IMR-90 (cell line): ENCODE measurements around the gene ZBTB7B. TPM values are rescaled to one million over a fixed set of nuclear protein-coding genes. Genes with fewer than 3 reads are reported as not detected.

Experiments
- ATAC-seq: fragments of 200-7000 bp; cut with Tn5 transposase; 2 replicates; pipeline ENCODE4 v1.9.1; 2020; ENCODE audit warnings: low read depth, mild to moderate bottlenecking, moderate library complexity
- BruUV-seq: library from RNA; stranded (reverse); fragments of 400-500 nt; replicated peaks from 2 replicates; lab custom pipeline; 2021; lab: Mats Ljungman, UMichigan
- CTCF ChIA-PET: fragments of 300-600 bp; formaldehyde crosslinking; extraction: SDS; loops from one replicate; lab custom pipeline; 2021; ENCODE audit warnings: antibody characterized with exemption; lab: Yijun Ruan, JAX
- POLR2A ChIA-PET: fragments of 300-600 bp; sonication (Branson Sonifier 250); formaldehyde crosslinking; loops from one replicate; lab custom pipeline; 2022; ENCODE audit warnings: antibody characterized with exemption; ENCODE audit not compliant: unreplicated experiment; lab: Charles Lee
- DNase-seq: peaks from one replicate; pipeline ENCODE4 v3.0.0; 2013
- H2AFZ ChIP-seq: replicated peaks from 2 replicates; pipeline ENCODE3; 2013; ENCODE audit warnings: low read length, mild to moderate bottlenecking; ENCODE audit not compliant: poor library complexity
- H2AK5ac ChIP-seq: 2 replicates; pipeline ENCODE4 v1.6.1; 2013; ENCODE audit warnings: low read depth, low read length, inconsistent platforms
- H2AK9ac ChIP-seq: replicated peaks from 2 replicates; pipeline ENCODE3; 2013; ENCODE audit warnings: mild to moderate bottlenecking, low read depth, low read length, moderate library complexity; ENCODE audit not compliant: poor library complexity
- H2BK120ac ChIP-seq: 2 replicates; pipeline ENCODE4 v1.6.1; 2013; ENCODE audit warnings: low read depth, low read length, inconsistent platforms
- H2BK15ac ChIP-seq: 3 replicates; pipeline ENCODE4 v1.6.1; 2013; ENCODE audit warnings: low read depth, low read length, inconsistent platforms
- H2BK20ac ChIP-seq: 2 replicates; pipeline ENCODE4 v1.6.1; 2013; ENCODE audit warnings: low read depth, mild to moderate bottlenecking, inconsistent platforms, low read length, moderate library complexity
- H2BK5ac ChIP-seq: 2 replicates; pipeline ENCODE4 v1.6.1; 2013; ENCODE audit warnings: mild to moderate bottlenecking, low read depth, low read length, inconsistent platforms; ENCODE audit not compliant: poor library complexity, severe bottlenecking
- H3K14ac ChIP-seq: replicated peaks from 2 replicates; pipeline ENCODE4 v1.6.1; 2013; ENCODE audit warnings: low read depth, low read length, inconsistent platforms
- H3K18ac ChIP-seq: 2 replicates; pipeline ENCODE4 v1.6.1; 2013; ENCODE audit warnings: low read depth, low read length, control low read depth
- H3K23ac ChIP-seq: 2 replicates; pipeline ENCODE4 v1.6.1; 2013; ENCODE audit warnings: low read depth, low read length, inconsistent platforms
- H3K27ac ChIP-seq: 2 replicates; pipeline ENCODE4 v1.5.1; 2013; ENCODE audit warnings: mild to moderate bottlenecking, control low read depth, low read length; ENCODE audit not compliant: insufficient read depth
- H3K27me3 ChIP-seq: 2 replicates; pipeline ENCODE4 v1.6.1; 2013; ENCODE audit warnings: low read length; ENCODE audit not compliant: control insufficient read depth, insufficient read depth
- H3K36me3 ChIP-seq: 2 replicates; pipeline ENCODE4 v1.6.1; 2013; ENCODE audit warnings: low read length, mixed read lengths; ENCODE audit not compliant: control insufficient read depth, insufficient read depth
- H3K4ac ChIP-seq: 2 replicates; pipeline ENCODE4 v1.6.1; 2013; ENCODE audit warnings: low read depth, low read length, inconsistent platforms
- H3K4me1 ChIP-seq: 2 replicates; pipeline ENCODE4 v1.6.1; 2013; ENCODE audit warnings: low read length, mixed read lengths; ENCODE audit not compliant: control insufficient read depth, insufficient read depth
- H3K4me2 ChIP-seq: 2 replicates; pipeline ENCODE4 v1.6.1; 2013; ENCODE audit warnings: low read depth, mild to moderate bottlenecking, control low read depth, low read length, moderate library complexity
- H3K4me3 ChIP-seq: 2 replicates; pipeline ENCODE4 v1.5.1; 2013; ENCODE audit warnings: low read depth, mild to moderate bottlenecking, control low read depth, low read length, moderate library complexity; ENCODE audit not compliant: insufficient read depth
- H3K56ac ChIP-seq: 2 replicates; pipeline ENCODE4 v1.6.1; 2013; ENCODE audit warnings: low read length, inconsistent platforms; ENCODE audit not compliant: insufficient read depth; ENCODE audit errors: extremely low read depth
- H3K79me1 ChIP-seq, 2 experiments: 2 replicates each; pipeline ENCODE4 v1.6.1; 2013; ENCODE audit warnings: low read length in 2 of 2, inconsistent platforms in 1 of 2, low read depth in 1 of 2
- H3K9ac ChIP-seq: 2 replicates; pipeline ENCODE4 v1.6.1; 2013; ENCODE audit warnings: low read depth, low read length, control low read depth
- H3K9me1 ChIP-seq: 2 replicates; pipeline ENCODE4 v1.6.1; 2013; ENCODE audit warnings: low read length, inconsistent platforms; ENCODE audit not compliant: insufficient read depth
- H3K9me3 ChIP-seq: 2 replicates; pipeline ENCODE4 v1.6.1; 2013; ENCODE audit warnings: low read length; ENCODE audit not compliant: control insufficient read depth, insufficient read depth
- H4K20me1 ChIP-seq: 2 replicates; pipeline ENCODE4 v1.6.1; 2013; ENCODE audit warnings: low read length, inconsistent platforms; ENCODE audit not compliant: insufficient read depth
- H4K5ac ChIP-seq: 2 replicates; pipeline ENCODE4 v1.6.1; 2013; ENCODE audit warnings: mild to moderate bottlenecking, low read depth, low read length, control low read depth
- H4K8ac ChIP-seq, 2 experiments: 2 replicates each; pipeline ENCODE4 v1.6.1; 2013; ENCODE audit warnings: low read depth in 2 of 2, low read length in 2 of 2, control low read depth in 1 of 2, inconsistent platforms in 1 of 2
- H4K91ac ChIP-seq: 2 replicates; pipeline ENCODE4 v1.6.1; 2013; ENCODE audit warnings: low read depth, low read length, inconsistent platforms; ENCODE audit not compliant: insufficient read depth
- NFE2L2 ChIP-seq: fragments of 150-350 bp; IDR thresholded peaks from 2 replicates; pipeline ENCODE4 v1.6.1; 2016; ENCODE audit warnings: low read depth, mild to moderate bottlenecking, low read length
- RAD21 ChIP-seq: IDR thresholded peaks from 2 replicates; pipeline ENCODE4 v1.6.1; 2012; ENCODE audit warnings: low read length, improper control_type of control experiment
- WGBS, 2 experiments: methylation state at CpG; one replicate each; pipeline versions ENCODE4 v1.1.5 to v1.1.7; 2013; ENCODE audit warnings: missing lambda C conversion rate in 2 of 2; ENCODE audit not compliant: insufficient read length in 1 of 2; ENCODE audit errors: extremely low coverage in 2 of 2; 5-methylcytosine and 5-hydroxymethylcytosine counted together
- dilution Hi-C: fragments of 300-500 bp; cut with HindIII; formaldehyde crosslinking; loops from one replicate; pipeline ENCODE4 v1.14.3; 2018; ENCODE audit warnings: low sequenced_read_pairs; ENCODE audit not compliant: unreplicated experiment
- in situ Hi-C: fragments of 300-500 bp; cut with MboI; formaldehyde crosslinking; loops from 3 replicates; pipeline ENCODE4 v1.14.3; 2019; ENCODE audit warnings: low sequenced_read_pairs, inconsistent platforms, mixed read lengths
- intact Hi-C: fragments of 100-400 bp; cut with micrococcal nuclease; formaldehyde crosslinking; loops from 2 replicates; pipeline ENCODE4 v1.10.0; 2022
- polyA plus RNA-seq, 3 experiments: library from polyadenylated mRNA; depleted of rRNA; stranded (reverse); fragments of >200 nt; gene quantifications; 2 replicates each; pipeline ENCODE4 v1.2.3, GENCODE V29; 2012; ENCODE audit warnings: low replicate concordance in 1 of 3
- total RNA-seq: library from RNA; depleted of rRNA; stranded (reverse); fragments of >200 nt; gene quantifications from 2 replicates; pipeline ENCODE4 v1.2.3, GENCODE V29; 2012
- TF ChIP-seq, protein P1 (sequence below): fragments of 150-350 bp; IDR thresholded peaks from 2 replicates; pipeline ENCODE4 v1.6.1; 2016; ENCODE audit warnings: low read depth, mild to moderate bottlenecking, low read length, moderate library complexity, borderline replicate concordance

ZBTB7B gene
- total and polyA plus RNA-seq, 2 of the 4 experiments (the other 2 are of a cell fraction): 7.7 to 17.4 TPM

GRCh38 chr1:155002464-155003226 lies at the start of gene ZBTB7B (continued):
- TF ChIP-seq RAD21: no peak
- TF ChIP-seq, protein P1, sequence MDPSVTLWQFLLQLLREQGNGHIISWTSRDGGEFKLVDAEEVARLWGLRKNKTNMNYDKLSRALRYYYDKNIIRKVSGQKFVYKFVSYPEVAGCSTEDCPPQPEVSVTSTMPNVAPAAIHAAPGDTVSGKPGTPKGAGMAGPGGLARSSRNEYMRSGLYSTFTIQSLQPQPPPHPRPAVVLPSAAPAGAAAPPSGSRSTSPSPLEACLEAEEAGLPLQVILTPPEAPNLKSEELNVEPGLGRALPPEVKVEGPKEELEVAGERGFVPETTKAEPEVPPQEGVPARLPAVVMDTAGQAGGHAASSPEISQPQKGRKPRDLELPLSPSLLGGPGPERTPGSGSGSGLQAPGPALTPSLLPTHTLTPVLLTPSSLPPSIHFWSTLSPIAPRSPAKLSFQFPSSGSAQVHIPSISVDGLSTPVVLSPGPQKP: no peak

DNA sequence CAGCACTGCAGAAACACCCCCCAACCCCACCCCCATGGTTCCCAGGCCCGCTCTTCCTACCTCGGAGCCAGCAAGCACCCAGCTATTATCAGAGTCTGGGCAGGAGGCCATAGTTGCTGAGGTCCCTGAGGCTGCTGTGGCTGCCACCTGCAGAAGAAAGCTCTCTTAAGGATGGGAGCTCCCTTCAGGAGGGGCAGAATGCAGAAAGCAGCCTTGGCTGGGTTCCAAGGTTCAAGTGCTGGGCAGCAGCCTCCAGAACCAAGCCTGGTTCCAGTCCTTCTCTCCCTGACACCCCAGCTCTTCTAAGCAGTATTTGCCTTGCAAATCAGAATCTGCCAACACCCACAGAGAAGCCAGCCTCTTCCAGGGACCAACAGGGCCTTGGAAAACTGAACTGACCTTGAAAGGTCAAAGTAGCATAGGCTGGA lies 49.0 kb upstream of the ZBTB7B start:
- no peak overlapping the region for H4K5ac ChIP-seq
- no peak overlapping the region for H2AK9ac ChIP-seq
- no peak overlapping the region for H3K56ac ChIP-seq
- no peak overlapping the region for H4K91ac ChIP-seq
- H3K4me2 ChIP-seq: no peak overlapping the region
- H3K79me1 ChIP-seq: peaks cover 6 to 41% of the 10 kb centered on the region in 2 experiments; a peak in 3 of 4 replicates
- ChIA-PET POLR2A (no interaction called here), CTCF (no interaction called here)
- H3K9me1 ChIP-seq: peaks cover 9% of the 10 kb centered on the region
- no peak overlapping the region for H3K23ac ChIP-seq
- in situ Hi-C loops (loop anchor here (10.0 kb wide), 1 partner anchor 101 kb away; the partner anchor contains the start of gene ADAM15), dilution Hi-C loops (no loop called here), intact Hi-C loops (no loop called here)
- H3K14ac ChIP-seq: no peak overlapping the region
- H2BK5ac ChIP-seq: no peak overlapping the region
- peaks cover 11% of the 10 kb centered on the region for H3K4me1 ChIP-seq
- H2AK5ac ChIP-seq: no peak overlapping the region
- no peak overlapping the region for H3K9ac ChIP-seq
- WGBS, 2 experiments: no CpG with 5 or more reads among the region's 2 CpGs
- H4K20me1 ChIP-seq: peaks cover 14% of the 10 kb centered on the region
- no peak overlapping the region for H2AFZ ChIP-seq
- no peak overlapping the region for H4K8ac ChIP-seq
- peaks cover 16% of the 10 kb centered on the region for H3K36me3 ChIP-seq
- H2BK120ac ChIP-seq: no peak overlapping the region
- no peak overlapping the region for H2BK20ac ChIP-seq
- no peaks in the 10 kb centered on the region for H3K27me3 ChIP-seq
- no peak overlapping the region for H2BK15ac ChIP-seq
- H3K27ac ChIP-seq: no peak overlapping the region
- no peak overlapping the region for H3K4me3 ChIP-seq
- no peak for DNase-seq
- TF ChIP-seq, protein P1: no peak
- TF ChIP-seq NFE2L2: no peak
- H3K9me3 ChIP-seq: no peaks in the 10 kb centered on the region
- BruUV-seq: no TSS peak
- ATAC-seq: no peak
- H3K18ac ChIP-seq: no peak overlapping the region
- H3K4ac ChIP-seq: no peak overlapping the region
